HepG2 (cell line): ENCODE data around the gene C2CD4A. TPM values are rescaled to one million over a fixed set of nuclear protein-coding genes. Genes with fewer than 3 reads are reported as not detected.

ENCODE experiments used
- ATAC-seq: fragments of 200-7000 bp; cut with Tn5 transposase; 3 replicates; pipeline ENCODE4 v1.9.1; 2020; ENCODE audit warnings: mild to moderate bottlenecking, moderate library complexity
- BruUV-seq: library from RNA; stranded (reverse); fragments of 400-500 nt; replicated peaks from 2 replicates; lab custom pipeline; 2021; lab: Mats Ljungman, UMichigan
- CTCF ChIA-PET: fragments of 300-600 bp; formaldehyde crosslinking; extraction: SDS; loops from one replicate; lab custom pipeline; 2021; ENCODE audit warnings: low total read pairs, inconsistent platforms, low intra/inter-chr PET ratio; lab: Yijun Ruan, JAX
- POLR2A ChIA-PET: fragments of 350-600 bp; sonication (Branson Sonifier 250); formaldehyde crosslinking; loops from one replicate; lab custom pipeline; 2020; ENCODE audit warnings: antibody characterized with exemption, inconsistent platforms; lab: Yijun Ruan, JAX
- DNase-seq: peaks from one replicate; pipeline ENCODE4 v3.0.0-alpha.2; 2015; ENCODE audit warnings: low spot score
- FAIRE-seq: peaks from 3 replicates; lab custom pipeline; 2011; peaks lifted over from hg19 to GRCh38; lab: Jason Lieb, UNC
- H2AFZ ChIP-seq: one replicate; pipeline ENCODE4 v1.6.1; 2011; ENCODE audit warnings: low read length, inconsistent platforms
- H3K27ac ChIP-seq: fragments of 300-600 bp; 3 replicates; pipeline ENCODE4 v1.8.0; 2011; ENCODE audit warnings: mixed run types, mild to moderate bottlenecking, mixed read lengths, low read length, inconsistent platforms; ENCODE audit not compliant: insufficient read depth; ENCODE audit errors: extremely low read length
- H3K27me3 ChIP-seq, 2 experiments: fragments of 200-600 bp in 1 of 2; 2 replicates in 1 of 2; 3 replicates in 1 of 2; pipeline versions ENCODE4 v1.6.0 to v1.8.0; 2011; ENCODE audit warnings: low read length in 2 of 2, mild to moderate bottlenecking in 2 of 2, moderate library complexity in 2 of 2, inconsistent platforms in 1 of 2; ENCODE audit not compliant: insufficient read depth in 2 of 2, control insufficient read depth in 1 of 2
- H3K36me3 ChIP-seq, 2 experiments: fragments of 200-600 bp in 1 of 2; replicated peaks in 1 of 2; 2 replicates in 1 of 2; 3 replicates in 1 of 2; pipeline versions ENCODE4 v1.5.1 to v1.8.0; 2011; ENCODE audit warnings: low read length in 2 of 2, inconsistent platforms in 1 of 2; ENCODE audit not compliant: insufficient read depth in 2 of 2, control insufficient read depth in 1 of 2
- H3K4me1 ChIP-seq: 2 replicates; pipeline ENCODE4 v1.5.1; 2012; ENCODE audit warnings: low read length, inconsistent platforms; ENCODE audit not compliant: insufficient read depth
- H3K4me2 ChIP-seq: 2 replicates; pipeline ENCODE4 v1.6.0; 2011; ENCODE audit warnings: low read depth, low read length, inconsistent platforms
- H3K4me3 ChIP-seq, 3 experiments: fragments of 200-600 bp in 1 of 3; sonication (generic), shearing (Covaris generic) in 1 of 3; replicated peaks in 1 of 3; 2 replicates each; pipeline ENCODE4 v1.5.1; 2011 to 2016; ENCODE audit warnings: low read length in 3 of 3, inconsistent platforms in 2 of 3, low read depth in 2 of 3, mild to moderate bottlenecking in 2 of 3, control low read depth in 1 of 3, mixed read lengths in 1 of 3; ENCODE audit not compliant: insufficient read depth in 1 of 3
- H3K79me2 ChIP-seq: one replicate; pipeline ENCODE4 v1.6.1; 2011; ENCODE audit warnings: low read length, inconsistent platforms; ENCODE audit not compliant: insufficient read depth
- H3K9ac ChIP-seq: 2 replicates; pipeline ENCODE4 v1.6.0; 2011; ENCODE audit warnings: mild to moderate bottlenecking, low read depth, low read length, inconsistent platforms; ENCODE audit not compliant: insufficient read depth
- H3K9me3 ChIP-seq: 2 replicates; pipeline ENCODE4 v1.5.1; 2012; ENCODE audit warnings: mild to moderate bottlenecking, low read length
- H4K20me1 ChIP-seq: 2 replicates; pipeline ENCODE4 v1.6.0; 2011; ENCODE audit warnings: inconsistent platforms, mild to moderate bottlenecking, low read length, moderate library complexity; ENCODE audit not compliant: insufficient read depth
- BRCA1 ChIP-seq: sonication (generic); formaldehyde crosslinking; IDR thresholded peaks from 2 replicates; pipeline ENCODE4 v1.4.0; 2020; ENCODE audit warnings: missing genetic modification reagents
- CAMTA2 ChIP-seq: sonication (generic); formaldehyde crosslinking; IDR thresholded peaks from 2 replicates; pipeline ENCODE4 v1.4.0; 2020; ENCODE audit warnings: mild to moderate bottlenecking, missing genetic modification reagents, borderline replicate concordance
- JUNB ChIP-seq: sonication (generic); formaldehyde crosslinking; IDR thresholded peaks from 2 replicates; pipeline ENCODE4 v1.8.0; 2022; ENCODE audit warnings: missing genetic modification reagents, mild to moderate bottlenecking, borderline replicate concordance
- JUND ChIP-seq: sonication (generic); formaldehyde crosslinking; IDR thresholded peaks from 2 replicates; pipeline ENCODE4 v1.8.0; 2022; ENCODE audit warnings: mild to moderate bottlenecking, missing genetic modification reagents
- KAT2B ChIP-seq: fragments of 150-350 bp; IDR thresholded peaks from 2 replicates; pipeline ENCODE4 v1.6.1; 2014; ENCODE audit warnings: low read depth, low read length, borderline replicate concordance
- MEIS1 ChIP-seq: sonication (generic); formaldehyde crosslinking; IDR thresholded peaks from 2 replicates; pipeline ENCODE4 v1.9.0; 2021; ENCODE audit warnings: mild to moderate bottlenecking, missing genetic modification reagents, moderate library complexity, borderline replicate concordance
- PAXIP1 ChIP-seq: sonication (generic); formaldehyde crosslinking; conservative IDR thresholded peaks from 2 replicates; pipeline ENCODE4 v1.4.0; 2020; ENCODE audit warnings: mild to moderate bottlenecking, missing genetic modification reagents, moderate library complexity
- PITX1 ChIP-seq: sonication (generic); formaldehyde crosslinking; IDR thresholded peaks from 2 replicates; pipeline ENCODE4 v1.5.1; 2020; ENCODE audit warnings: mild to moderate bottlenecking, missing genetic modification reagents
- POLR2AphosphoS5 ChIP-seq: IDR thresholded peaks from 2 replicates; pipeline ENCODE4 v1.6.1; 2012; ENCODE audit warnings: low read depth, low read length
- PRPF4 ChIP-seq: fragments of 200-400 bp; formaldehyde crosslinking; IDR thresholded peaks from 2 replicates; pipeline ENCODE4 v1.6.1; 2016; ENCODE audit warnings: low read length, low read depth; ENCODE audit not compliant: poor library complexity, severe bottlenecking
- RARA ChIP-seq: IDR thresholded peaks from 2 replicates; pipeline ENCODE4 v1.6.1; 2016; ENCODE audit warnings: missing genetic modification reagents, missing compliant biosample characterization
- SNAI1 ChIP-seq: sonication (generic); formaldehyde crosslinking; IDR thresholded peaks from 2 replicates; pipeline ENCODE4 v1.5.0; 2020; ENCODE audit warnings: mild to moderate bottlenecking, missing genetic modification reagents, borderline replicate concordance
- TERF1 ChIP-seq: sonication (generic); formaldehyde crosslinking; IDR thresholded peaks from 2 replicates; pipeline ENCODE4 v1.8.0; 2022; ENCODE audit warnings: mild to moderate bottlenecking, missing genetic modification reagents, moderate library complexity
- ZNF615 ChIP-seq: sonication (generic); formaldehyde crosslinking; IDR thresholded peaks from 2 replicates; pipeline ENCODE4 v1.5.0; 2020; ENCODE audit warnings: mild to moderate bottlenecking, missing genetic modification reagents, borderline replicate concordance
- ZNF709 ChIP-seq: sonication (generic); formaldehyde crosslinking; IDR thresholded peaks from 2 replicates; pipeline ENCODE4 v1.5.0; 2020; ENCODE audit warnings: mild to moderate bottlenecking, missing genetic modification reagents
- ZNF75D ChIP-seq: sonication (generic); formaldehyde crosslinking; IDR thresholded peaks from 2 replicates; pipeline ENCODE4 v1.8.1; 2023; ENCODE audit warnings: missing genetic modification reagents, mild to moderate bottlenecking, borderline replicate concordance
- ZNF878 ChIP-seq: sonication (generic); formaldehyde crosslinking; IDR thresholded peaks from 2 replicates; pipeline ENCODE4 v1.8.1; 2023; ENCODE audit warnings: mild to moderate bottlenecking, missing genetic modification reagents, moderate library complexity
- ZNF883 ChIP-seq: sonication (generic); formaldehyde crosslinking; IDR thresholded peaks from 2 replicates; pipeline ENCODE4 v1.5.1; 2020; ENCODE audit warnings: mild to moderate bottlenecking, missing genetic modification reagents; ENCODE audit errors: not compliant biosample characterization
- ZSCAN9 ChIP-seq: IDR thresholded peaks from 2 replicates; pipeline ENCODE4 v1.6.1; 2016; ENCODE audit warnings: borderline replicate concordance
- WGBS: methylation state at CpG from one replicate; pipeline ENCODE4 v1.1.6; 2017; ENCODE audit warnings: low lambda C conversion rate; 5-methylcytosine and 5-hydroxymethylcytosine counted together
- in situ Hi-C: cut with HindIII; loops from 2 replicates; pipeline ENCODE4 v1.10.0; 2017; ENCODE audit warnings: low pct_unique_long_range_greater_than_20kb; ENCODE audit not compliant: extremely low pct_ligation_motif_present
- intact Hi-C: fragments of 100-400 bp; cut with micrococcal nuclease; formaldehyde crosslinking; loops from one replicate; pipeline ENCODE4 v1.10.0; 2022; ENCODE audit not compliant: unreplicated experiment
- polyA plus RNA-seq, 8 experiments: library from polyadenylated mRNA; depleted of rRNA in 3 of 8; stranded (reverse) in 7 of 8; unstranded in 1 of 8; fragments of >200 nt; fragmentation: Illumina TruSeq in 4 of 8; extraction: Trizol in 4 of 8; gene quantifications; 2 replicates each; pipeline versions ENCODE4 v1.2.1 to v1.2.3, GENCODE V29; 2011 to 2016; ENCODE audit warnings: low read depth in 4 of 8, missing spikeins in 1 of 8, mixed read lengths in 1 of 8; ENCODE audit not compliant: insufficient read depth in 1 of 8
- total RNA-seq, 5 experiments: library from RNA; depleted of rRNA; stranded (reverse); fragments of >200 nt; fragmentation: Illumina TruSeq; extraction: Trizol; gene quantifications; 2 replicates each; pipeline ENCODE4 v1.2.3, GENCODE V29; 2016; ENCODE audit warnings: low read depth in 1 of 5

The C2CD4A gene
- total and polyA plus RNA-seq, 2 of the 13 experiments (the other 11 are each of a cell fraction or from before 2014, with no cell fraction given) = 0.20 TPM; not detected in 1

- Histone ChIP-seq H3K9ac (no peak overlapping the region), H3K27ac (no peak overlapping the region), H3K4me1 (no peaks in the 10 kb centered on the region; the same call in 1 of the 2 replicates)
- in situ Hi-C loops = no loop called here
- TF ChIP-seq JUND (CRISPR knock-in tag) = no peak
- TF ChIP-seq RARA (CRISPR knock-in tag) = no peak
- no peak for TF ChIP-seq SNAI1
- TF ChIP-seq PAXIP1 (CRISPR knock-in tag) = no peak
- no peak for TF ChIP-seq KAT2B
- no peak for TF ChIP-seq BRCA1 (CRISPR knock-in tag)
- TF ChIP-seq PRPF4 = no peak
- no peak for TF ChIP-seq MEIS1
- no peak for TF ChIP-seq ZNF709
- no peak for TF ChIP-seq CAMTA2 (CRISPR knock-in tag)
- no peak for TF ChIP-seq ZSCAN9
- no peak for TF ChIP-seq PITX1 (CRISPR knock-in tag)
- no peak for TF ChIP-seq ZNF75D (CRISPR knock-in tag)
- no peak for TF ChIP-seq POLR2AphosphoS5
- TF ChIP-seq TERF1 (CRISPR knock-in tag) = no peak
- no peak for TF ChIP-seq ZNF878
- TF ChIP-seq ZNF615 = no peak
- no peak for TF ChIP-seq JUNB (CRISPR knock-in tag)
- no peak for TF ChIP-seq ZNF883 (CRISPR knock-in tag)
- TF ChIP-seq, all 625 proteins: peak for 0
- Histone ChIP-seq H4K20me1 (no peaks in the 10 kb centered on the region), H3K4me2 (no peak overlapping the region), H3K79me2 (no peaks in the 10 kb centered on the region), H3K4me3 (no peak overlapping the region), H2AFZ (no peak overlapping the region), H3K27me3 (peaks cover 0 to 11% of the 10 kb centered on the region in 2 experiments; a peak in 1 of 5 replicates), H3K9me3 (no peaks in the 10 kb centered on the region), H3K36me3 (no peaks in the 10 kb centered on the region)
- ChIA-PET POLR2A (no interaction called here), CTCF (no interaction called here)
- WGBS = 8% methylated on average over 5 of the region's 5 CpGs
- no peak for FAIRE-seq
- ATAC-seq = no peak
- no TSS peak for BruUV-seq
- intact Hi-C loops = no loop called here
- no peak for DNase-seq
These were observed 38.1 kb downstream of the C2CD4A start for GRCh38 chr15:62104846-62105245.
